Mucosa of rectum (tissue), 2 donors: Measurements from ENCODE around the gene SMG6.
A peak's percentile ranks its signal among the peaks of the same experiment; 100 is the strongest.

Experiments
- H3K27ac ChIP-seq, 2 donors: one replicate each; pipeline ENCODE4 v1.7.0; 2013; ENCODE audit warnings: inconsistent platforms in 2 of 2, low read depth in 2 of 2, low read length in 2 of 2
- H3K27me3 ChIP-seq, 2 donors: one replicate each; pipeline ENCODE4 v1.7.0; 2013; ENCODE audit warnings: low read length in 2 of 2; ENCODE audit not compliant: control insufficient read depth in 2 of 2, insufficient read depth in 2 of 2
- H3K36me3 ChIP-seq, 2 donors: one replicate each; pipeline ENCODE4 v1.7.0; 2013; ENCODE audit warnings: low read length in 2 of 2; ENCODE audit not compliant: control insufficient read depth in 2 of 2, insufficient read depth in 2 of 2
- H3K4me1 ChIP-seq, 2 donors: one replicate each; pipeline ENCODE4 v1.7.0; 2013; ENCODE audit warnings: low read length in 2 of 2, mild to moderate bottlenecking in 1 of 2; ENCODE audit not compliant: control insufficient read depth in 2 of 2, insufficient read depth in 2 of 2
- H3K4me3 ChIP-seq, 2 donors: one replicate each; pipeline ENCODE4 v1.7.0; 2013; ENCODE audit warnings: low read length in 2 of 2
- H3K9ac ChIP-seq, 2 donors: one replicate each; pipeline ENCODE4 v1.7.0; 2013; ENCODE audit warnings: low read length in 2 of 2, low read depth in 1 of 2, mild to moderate bottlenecking in 1 of 2
- H3K9me3 ChIP-seq, 2 donors: one replicate each; pipeline ENCODE4 v1.7.0; 2013; ENCODE audit warnings: low read length in 2 of 2; ENCODE audit not compliant: control insufficient read depth in 2 of 2
- donor health status: healthy.
- donor health status: Normal muscosa, but diverticular disease.

Gene SMG6

GRCh38 chr17:2237950-2238349, 65.6 kb downstream of the SMG6 start:
- peaks cover 17 to 21% of the 10 kb centered on the region in 2 donors for H3K4me1 ChIP-seq
- no peak overlapping the region for H3K9ac ChIP-seq
- no peak overlapping the region for H3K4me3 ChIP-seq

GRCh38 chr17:2237521-2237921, 66.1 kb downstream of the SMG6 start:
- Histone ChIP-seq H3K9ac (peak overlapping the region in 1 of 2 donors; percentile 2), H3K4me1 (peaks cover 17 to 24% of the 10 kb centered on the region in 2 donors)

More at GRCh38 chr17:2237950-2238349, 65.6 kb downstream of the SMG6 start:
- Histone ChIP-seq H3K27me3 (no peaks in the 10 kb centered on the region), H3K9me3 (no peaks in the 10 kb centered on the region), H3K27ac (peak overlapping the region; percentile 33 to 58), H3K36me3 (peaks cover 19 to 23% of the 10 kb centered on the region in 2 donors)

GRCh38 chr17:2235792-2236366, 67.7 kb downstream of the SMG6 start:
- Histone ChIP-seq H3K4me1 (peaks cover 17 to 28% of the 10 kb centered on the region in 2 donors), H3K4me3 (no peak overlapping the region), H3K36me3 (peaks cover 19 to 20% of the 10 kb centered on the region in 2 donors), H3K27me3 (no peaks in the 10 kb centered on the region), H3K9me3 (no peaks in the 10 kb centered on the region), H3K27ac (peak overlapping the region in 1 of 2 donors; percentile 35), H3K9ac (no peak overlapping the region)

More at GRCh38 chr17:2237521-2237921, 66.1 kb downstream of the SMG6 start:
- Histone ChIP-seq H3K4me3 (no peak overlapping the region), H3K9me3 (no peaks in the 10 kb centered on the region), H3K27ac (peak overlapping the region; percentile 33 to 58), H3K36me3 (peaks cover 16 to 20% of the 10 kb centered on the region in 2 donors), H3K27me3 (no peaks in the 10 kb centered on the region)

GRCh38 chr17:2235265-2235664, 68.3 kb downstream of the SMG6 start:
- no peak overlapping the region for H3K4me3 ChIP-seq
- H3K9me3 ChIP-seq = no peaks in the 10 kb centered on the region
- H3K27me3 ChIP-seq = no peaks in the 10 kb centered on the region
- peak overlapping the region in 1 of 2 donors; percentile 3 for H3K27ac ChIP-seq
- peaks cover 16 to 19% of the 10 kb centered on the region in 2 donors for H3K36me3 ChIP-seq
- peaks cover 17 to 22% of the 10 kb centered on the region in 2 donors for H3K4me1 ChIP-seq
- no peak overlapping the region for H3K9ac ChIP-seq

GRCh38 chr17:2233441-2233947, 70.1 kb downstream of the SMG6 start:
- Histone ChIP-seq H3K4me1 (peaks cover 13 to 17% of the 10 kb centered on the region in 2 donors), H3K27me3 (no peaks in the 10 kb centered on the region), H3K9ac (no peak overlapping the region), H3K36me3 (peaks cover 12 to 19% of the 10 kb centered on the region in 2 donors), H3K4me3 (no peak overlapping the region), H3K27ac (peak overlapping the region; percentile 42 to 59), H3K9me3 (no peaks in the 10 kb centered on the region)

- H3K27ac ChIP-seq = peak overlapping the region; percentile 27 to 42
- H3K4me3 ChIP-seq = no peak overlapping the region
- H3K9me3 ChIP-seq = no peaks in the 10 kb centered on the region
- peaks cover under 1 to 12% of the 10 kb centered on the region in 2 donors for H3K4me1 ChIP-seq
- no peak overlapping the region for H3K9ac ChIP-seq
- H3K27me3 ChIP-seq = no peaks in the 10 kb centered on the region
- peaks cover 12 to 16% of the 10 kb centered on the region in 2 donors for H3K36me3 ChIP-seq
Measured at GRCh38 chr17:2232244-2232638, 71.3 kb downstream of the SMG6 start.

- Histone ChIP-seq H3K36me3 (peaks cover 10 to 12% of the 10 kb centered on the region in 2 donors), H3K9ac (no peak overlapping the region), H3K27ac (peak overlapping the region; percentile 8 to 48)
Measured at GRCh38 chr17:2230877-2231276, 72.7 kb downstream of the SMG6 start.

GRCh38 chr17:2227025-2227699, 76.4 kb downstream of the SMG6 start:
- Histone ChIP-seq H3K36me3 (peaks cover 0 to under 1% of the 10 kb centered on the region in 2 donors), H3K27me3 (no peaks in the 10 kb centered on the region), H3K9me3 (no peaks in the 10 kb centered on the region), H3K9ac (no peak overlapping the region), H3K4me1 (peaks cover under 1 to 5% of the 10 kb centered on the region in 2 donors), H3K4me3 (no peak overlapping the region), H3K27ac (no peak overlapping the region)

More at GRCh38 chr17:2230877-2231276, 72.7 kb downstream of the SMG6 start:
- Histone ChIP-seq H3K27me3 (no peaks in the 10 kb centered on the region), H3K4me1 (peaks cover 0 to 12% of the 10 kb centered on the region in 2 donors), H3K4me3 (no peak overlapping the region), H3K9me3 (no peaks in the 10 kb centered on the region)

GRCh38 chr17:2223617-2223927, 80.0 kb downstream of the SMG6 start:
- H3K27ac ChIP-seq = peak overlapping the region; percentile 21 to 37
- H3K4me3 ChIP-seq = no peak overlapping the region
- H3K4me1 ChIP-seq = peaks cover 0 to 5% of the 10 kb centered on the region in 2 donors
- no peaks in the 10 kb centered on the region for H3K27me3 ChIP-seq
- H3K9ac ChIP-seq = no peak overlapping the region
- H3K9me3 ChIP-seq = no peaks in the 10 kb centered on the region
- H3K36me3 ChIP-seq = peaks cover 3 to 4% of the 10 kb centered on the region in 2 donors

- H3K36me3 ChIP-seq = peaks cover 3 to 6% of the 10 kb centered on the region in 2 donors
- H3K27ac ChIP-seq = peak overlapping the region; percentile 21 to 37
- no peak overlapping the region for H3K9ac ChIP-seq
Measured at GRCh38 chr17:2222901-2223616, 80.5 kb downstream of the SMG6 start.

More at GRCh38 chr17:2222901-2223616, 80.5 kb downstream of the SMG6 start:
- no peaks in the 10 kb centered on the region for H3K27me3 ChIP-seq
- H3K9me3 ChIP-seq = no peaks in the 10 kb centered on the region
- H3K4me3 ChIP-seq = no peak overlapping the region
- H3K4me1 ChIP-seq = peaks cover 0 to 5% of the 10 kb centered on the region in 2 donors
